ENCODE measurements around the gene CETP.

- TF ChIP-seq POLR2A (IDR thresholded peaks at IDR 0.05) (no peak), CTCF (IDR thresholded peaks at IDR 0.05) (no peak)
Measured at GRCh38 chr16:57026778-57027062, 65.0 kb downstream of the CETP start.
